Measurements from ENCODE around the gene PLEKHA1. TPM values are rescaled to one million over a fixed set of nuclear protein-coding genes. Genes with fewer than 3 reads are reported as not detected.

The PLEKHA1 gene
- total RNA-seq, 1 donor from 2014 or later = 28.7 TPM

GRCh38 chr10:122341141-122341810 lies 33.2 kb upstream of the PLEKHA1 start:
- Histone ChIP-seq H3K4me1 (peaks cover 27% of the 10 kb centered on the region), H3K4me3 (no peak overlapping the region), H3K9me3 (no peaks in the 10 kb centered on the region), H3K27me3 (no peaks in the 10 kb centered on the region), H3K27ac (peak overlapping the region; percentile 6), H3K36me3 (no peaks in the 10 kb centered on the region)
- TF ChIP-seq POLR2A (IDR thresholded peaks at IDR 0.05) (no peak), CTCF (IDR thresholded peaks at IDR 0.05) (no peak), POLR2AphosphoS5 (IDR thresholded peaks at IDR 0.05; ENCODE audit: insufficient read depth in 1 of 2, low read depth in 1 of 2) (no peak)
- DNase-seq (ENCODE audit: extremely low spot score in 2 of 2) = peak; percentile 83 to 92
- intact Hi-C loops (cut with DNase I) = no loop called here

GRCh38 chr10:122342293-122343134 lies 32.0 kb upstream of the PLEKHA1 start:
- H3K4me3 ChIP-seq = no peak overlapping the region
- H3K4me1 ChIP-seq = peaks cover 27% of the 10 kb centered on the region
- TF ChIP-seq POLR2AphosphoS5 (IDR thresholded peaks at IDR 0.05; ENCODE audit: insufficient read depth in 1 of 2, low read depth in 1 of 2) (peak in 1 of 2 donors; percentile 9), CTCF (IDR thresholded peaks at IDR 0.05) (peak in 2 of 3 experiments; percentile 62 to 79), POLR2A (IDR thresholded peaks at IDR 0.05) (no peak)
- H3K27ac ChIP-seq = no peak overlapping the region
- peak in 1 of 2 donors; percentile 83 for DNase-seq (ENCODE audit: extremely low spot score in 2 of 2)
- no peaks in the 10 kb centered on the region for H3K36me3 ChIP-seq
- no peaks in the 10 kb centered on the region for H3K27me3 ChIP-seq
- H3K9me3 ChIP-seq = no peaks in the 10 kb centered on the region
- intact Hi-C loops (cut with DNase I) = loop anchor here (1.0 kb wide), 1 partner anchor 223 kb away; no protein-coding TSS in a partner anchor

- TF ChIP-seq POLR2AphosphoS5 (IDR thresholded peaks at IDR 0.05; ENCODE audit: insufficient read depth in 1 of 2, low read depth in 1 of 2) (no peak), CTCF (IDR thresholded peaks at IDR 0.05) (no peak), POLR2A (IDR thresholded peaks at IDR 0.05) (no peak)
These were observed 31.2 kb upstream of the PLEKHA1 start for GRCh38 chr10:122343135-122343800.

GRCh38 chr10:122343936-122344335 lies 30.6 kb upstream of the PLEKHA1 start:
- no peak for TF ChIP-seq POLR2A (IDR thresholded peaks at IDR 0.05)
- TF ChIP-seq CTCF (IDR thresholded peaks at IDR 0.05) = no peak
- TF ChIP-seq POLR2AphosphoS5 (IDR thresholded peaks at IDR 0.05; ENCODE audit: insufficient read depth in 1 of 2, low read depth in 1 of 2) = no peak
- no peaks in the 10 kb centered on the region for H3K36me3 ChIP-seq
- peaks cover 16% of the 10 kb centered on the region for H3K4me1 ChIP-seq
- H3K27me3 ChIP-seq = no peaks in the 10 kb centered on the region
- no peaks in the 10 kb centered on the region for H3K9me3 ChIP-seq
- intact Hi-C loops (cut with DNase I) = loop anchor here (1.0 kb wide), 1 partner anchor 221 kb away; no protein-coding TSS in a partner anchor
- no peak overlapping the region for H3K4me3 ChIP-seq
- no peak for DNase-seq (ENCODE audit: extremely low spot score in 2 of 2)
- no peak overlapping the region for H3K27ac ChIP-seq

More at GRCh38 chr10:122343135-122343800, 31.2 kb upstream of the PLEKHA1 start:
- H3K4me3 ChIP-seq = no peak overlapping the region
- no peaks in the 10 kb centered on the region for H3K9me3 ChIP-seq
- H3K36me3 ChIP-seq = no peaks in the 10 kb centered on the region
- peak in 1 of 2 donors; percentile 58 for DNase-seq (ENCODE audit: extremely low spot score in 2 of 2)
- no peaks in the 10 kb centered on the region for H3K27me3 ChIP-seq
- peaks cover 23% of the 10 kb centered on the region for H3K4me1 ChIP-seq
- intact Hi-C loops (cut with DNase I) = loop anchor here (1.0 kb wide), 1 partner anchor 222 kb away; no protein-coding TSS in a partner anchor
- no peak overlapping the region for H3K27ac ChIP-seq
